CD8-positive, alpha-beta memory T cell (primary cell): ENCODE data around the gene ZNF598. TPM values are rescaled to one million over a fixed set of nuclear protein-coding genes. Genes with fewer than 3 reads are reported as not detected.

Experiments used
- CTCF ChIA-PET: fragments of 350-600 bp; sonication (Branson Sonifier 250); formaldehyde crosslinking; loops from one replicate; lab custom pipeline; 2021; ENCODE audit warnings: antibody characterized with exemption; lab: Charles Lee
- POLR2A ChIA-PET: fragments of 350-600 bp; sonication (Branson Sonifier 250); formaldehyde crosslinking; loops from one replicate; lab custom pipeline; 2021; ENCODE audit warnings: antibody characterized with exemption; lab: Charles Lee
- DNase-seq, 5 donors: peaks; one replicate each; pipeline versions ENCODE4 v3.0.0 to v3.0.0-alpha.2; 2020 to 2022; ENCODE audit warnings: mixed read lengths in 1 of 5
- H3K27ac ChIP-seq: one replicate; pipeline ENCODE4 v1.7.0; 2013; ENCODE audit warnings: low read depth, mild to moderate bottlenecking, low read length, moderate library complexity
- H3K27me3 ChIP-seq: 2 replicates; pipeline ENCODE4 v1.7.0; 2013; ENCODE audit warnings: low read length, mild to moderate bottlenecking; ENCODE audit not compliant: insufficient read depth, poor library complexity, severe bottlenecking
- H3K36me3 ChIP-seq: 2 replicates; pipeline ENCODE4 v1.7.0; 2013; ENCODE audit warnings: mild to moderate bottlenecking, low read length, moderate library complexity; ENCODE audit not compliant: insufficient read depth
- H3K4me1 ChIP-seq: 2 replicates; pipeline ENCODE4 v1.7.0; 2013; ENCODE audit warnings: mild to moderate bottlenecking, low read length, moderate library complexity; ENCODE audit not compliant: insufficient read depth
- H3K4me3 ChIP-seq: 2 replicates; pipeline ENCODE4 v1.7.0; 2013; ENCODE audit warnings: mild to moderate bottlenecking, low read length
- H3K9me3 ChIP-seq: 2 replicates; pipeline ENCODE4 v1.7.0; 2013; ENCODE audit warnings: mild to moderate bottlenecking, low read length
- H3K27ac Mint-ChIP-seq, 8 donors: one replicate each; pipeline ENCODE4 v1.8.0; 2020 to 2021; ENCODE audit warnings: mixed read lengths in 8 of 8, mild to moderate bottlenecking in 6 of 8, inconsistent platforms in 3 of 8, moderate library complexity in 3 of 8
- H3K27me3 Mint-ChIP-seq, 2 donors: one replicate each; pipeline ENCODE4 v1.8.0; 2020 to 2021; ENCODE audit warnings: mixed read lengths in 2 of 2, mild to moderate bottlenecking in 1 of 2, moderate library complexity in 1 of 2
- H3K36me3 Mint-ChIP-seq, 3 donors: one replicate each; pipeline ENCODE4 v1.8.0; 2020 to 2021; ENCODE audit warnings: mixed read lengths in 3 of 3, inconsistent platforms in 1 of 3, mild to moderate bottlenecking in 1 of 3
- H3K4me1 Mint-ChIP-seq, 3 donors: one replicate each; pipeline ENCODE4 v1.8.0; 2020 to 2021; ENCODE audit warnings: mixed read lengths in 3 of 3, inconsistent platforms in 1 of 3, mild to moderate bottlenecking in 1 of 3
- H3K4me3 Mint-ChIP-seq, 7 donors: one replicate each; pipeline ENCODE4 v1.8.0; 2020 to 2021; ENCODE audit warnings: mixed read lengths in 7 of 7, mild to moderate bottlenecking in 6 of 7, moderate library complexity in 4 of 7, inconsistent platforms in 2 of 7
- H3K9me3 Mint-ChIP-seq, 5 donors: one replicate each; pipeline ENCODE4 v1.8.0; 2020 to 2022; ENCODE audit warnings: mixed read lengths in 5 of 5, mild to moderate bottlenecking in 3 of 5, moderate library complexity in 2 of 5, inconsistent platforms in 1 of 5
- polyA plus RNA-seq: library from polyadenylated mRNA; unstranded; fragments of 300-500 nt; fragmentation: Illumina TruSeq; gene quantifications from one replicate; pipeline ENCODE4 v1.2.3, GENCODE V29; 2021
- total RNA-seq, 2 experiments: library from RNA; stranded (reverse); gene quantifications; one replicate each; pipeline ENCODE4 v1.2.3, GENCODE V29; 2021

Gene ZNF598
- total and polyA plus RNA-seq, 3 experiments from 2014 or later: 11.3 to 96.6 (median 91.8) TPM

DNA sequence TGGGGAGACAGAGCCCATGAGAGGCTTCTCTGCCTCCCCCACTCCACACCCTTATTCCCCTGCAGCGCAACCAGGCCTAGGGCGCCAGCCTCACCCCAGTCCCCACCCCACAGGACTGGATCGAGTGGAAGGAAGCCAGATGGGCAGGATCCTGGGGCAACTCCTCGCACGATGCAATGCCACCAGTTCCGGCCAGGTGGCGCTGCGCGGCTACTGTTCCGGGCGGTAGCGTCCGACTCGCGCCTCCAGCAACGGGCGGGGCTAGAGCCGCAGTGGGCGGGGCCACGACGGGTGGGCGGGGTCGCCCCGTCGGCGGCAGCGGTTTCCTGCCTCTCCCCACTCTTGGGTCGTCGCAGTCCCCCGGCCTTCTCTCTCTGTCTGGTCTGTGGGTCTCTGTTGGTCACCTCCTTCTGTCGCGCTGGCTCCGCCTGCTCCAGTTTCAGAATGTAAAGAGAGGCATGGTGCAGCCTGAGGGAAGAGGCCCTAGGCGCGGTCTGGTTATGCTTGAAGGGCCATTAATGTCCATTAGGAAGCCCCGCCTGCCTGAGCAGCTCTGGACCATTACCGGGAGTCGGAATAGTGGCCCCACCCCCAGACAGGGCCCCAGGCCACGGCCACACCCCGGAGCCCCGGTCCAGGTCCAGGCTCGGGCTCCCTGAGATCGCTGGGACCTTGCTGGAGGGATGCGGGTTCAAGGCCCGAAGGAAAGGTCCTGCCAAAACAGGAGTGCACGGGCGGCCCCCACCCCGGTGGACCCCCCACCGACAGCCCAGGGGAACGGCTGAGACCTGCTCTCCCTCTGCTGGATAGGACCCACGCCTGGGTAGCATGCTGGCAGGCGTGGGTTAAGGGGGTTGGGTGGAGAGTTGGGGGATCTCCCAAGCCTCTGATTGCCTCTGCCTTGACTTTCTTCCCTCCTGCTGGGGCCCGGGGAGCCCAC, 13.7 kb upstream of the ZNF598 start:
- no peaks in the 10 kb centered on the region for H3K36me3 Mint-ChIP-seq
- H3K27ac Mint-ChIP-seq: peak overlapping the region in 6 of 8 donors; percentile 54 to 84 (median 78)
- peak overlapping the region; percentile 56 to 91 (median 70) for H3K4me3 Mint-ChIP-seq
- ChIA-PET CTCF (interaction anchor here (0.9 to 6.2 kb wide), 14 partner anchors 9 to 130 kb away, joined by 3 to 78 read pairs (median 3); partner anchors contain the start of genes NTHL1, TRAF7 and TSC2), POLR2A (interaction anchor here (0.6 to 1.8 kb wide), 6 partner anchors 25 to 406 kb away, joined by 3 to 6 read pairs (median 3); partner anchors contain the start of genes NTHL1, RPS2, TRAF7 and TSC2)
- peak; percentile 89 to 95 (median 95) for DNase-seq
- Histone ChIP-seq H3K4me1 (peaks cover 31% of the 10 kb centered on the region), H3K27ac (peak overlapping the region; percentile 25), H3K4me3 (peak overlapping the region; percentile 50), H3K27me3 (peaks cover 15% of the 10 kb centered on the region), H3K9me3 (no peaks in the 10 kb centered on the region), H3K36me3 (no peaks in the 10 kb centered on the region)
- peaks cover 18 to 28% of the 10 kb centered on the region in 2 donors for H3K27me3 Mint-ChIP-seq
- no peaks in the 10 kb centered on the region for H3K9me3 Mint-ChIP-seq
- peaks cover 11 to 31% (median 18%) of the 10 kb centered on the region in 3 donors for H3K4me1 Mint-ChIP-seq

DNA sequence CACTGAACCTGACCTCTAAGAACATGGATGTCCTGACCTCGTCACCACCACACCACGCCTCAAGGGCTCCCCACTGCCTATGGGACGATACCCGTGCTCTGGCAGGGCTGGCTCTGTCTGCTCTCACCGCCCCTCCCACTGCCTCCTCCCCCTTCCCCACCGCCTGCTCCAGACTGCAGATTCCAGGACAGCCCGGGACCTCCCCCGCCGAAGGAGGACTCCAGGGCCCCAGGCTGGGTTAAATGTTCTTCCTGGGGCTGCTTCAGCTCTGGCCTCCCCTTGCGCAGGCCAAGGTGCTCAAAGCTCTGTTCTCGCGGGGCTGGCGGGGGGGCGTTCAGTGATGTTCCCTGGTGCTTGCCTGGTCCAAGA, 13.1 kb upstream of the ZNF598 start:
- Histone ChIP-seq H3K9me3 (no peaks in the 10 kb centered on the region), H3K36me3 (no peaks in the 10 kb centered on the region), H3K4me3 (peak overlapping the region; percentile 50), H3K27me3 (peaks cover 15% of the 10 kb centered on the region), H3K4me1 (peaks cover 31% of the 10 kb centered on the region), H3K27ac (peak overlapping the region; percentile 25)
- H3K9me3 Mint-ChIP-seq: no peaks in the 10 kb centered on the region
- peaks cover 10 to 29% (median 17%) of the 10 kb centered on the region in 3 donors for H3K4me1 Mint-ChIP-seq
- peak overlapping the region in 2 of 8 donors; percentile 73 to 86 for H3K27ac Mint-ChIP-seq
- no peaks in the 10 kb centered on the region for H3K36me3 Mint-ChIP-seq
- no peak for DNase-seq
- peak overlapping the region; percentile 56 to 91 (median 66) for H3K4me3 Mint-ChIP-seq
- peaks cover 22 to 31% of the 10 kb centered on the region in 2 donors for H3K27me3 Mint-ChIP-seq
- CTCF ChIA-PET: interaction anchor here (0.9 to 6.2 kb wide), 13 partner anchors 10 to 131 kb away, joined by 3 to 78 read pairs (median 3); partner anchors contain the start of genes NTHL1, TRAF7 and TSC2
- POLR2A ChIA-PET: interaction anchor here (0.6 to 1.8 kb wide), 8 partner anchors 25 to 407 kb away, joined by 3 to 8 read pairs (median 4); partner anchors contain the start of genes NTHL1, RPS2, TRAF7 and TSC2

DNA sequence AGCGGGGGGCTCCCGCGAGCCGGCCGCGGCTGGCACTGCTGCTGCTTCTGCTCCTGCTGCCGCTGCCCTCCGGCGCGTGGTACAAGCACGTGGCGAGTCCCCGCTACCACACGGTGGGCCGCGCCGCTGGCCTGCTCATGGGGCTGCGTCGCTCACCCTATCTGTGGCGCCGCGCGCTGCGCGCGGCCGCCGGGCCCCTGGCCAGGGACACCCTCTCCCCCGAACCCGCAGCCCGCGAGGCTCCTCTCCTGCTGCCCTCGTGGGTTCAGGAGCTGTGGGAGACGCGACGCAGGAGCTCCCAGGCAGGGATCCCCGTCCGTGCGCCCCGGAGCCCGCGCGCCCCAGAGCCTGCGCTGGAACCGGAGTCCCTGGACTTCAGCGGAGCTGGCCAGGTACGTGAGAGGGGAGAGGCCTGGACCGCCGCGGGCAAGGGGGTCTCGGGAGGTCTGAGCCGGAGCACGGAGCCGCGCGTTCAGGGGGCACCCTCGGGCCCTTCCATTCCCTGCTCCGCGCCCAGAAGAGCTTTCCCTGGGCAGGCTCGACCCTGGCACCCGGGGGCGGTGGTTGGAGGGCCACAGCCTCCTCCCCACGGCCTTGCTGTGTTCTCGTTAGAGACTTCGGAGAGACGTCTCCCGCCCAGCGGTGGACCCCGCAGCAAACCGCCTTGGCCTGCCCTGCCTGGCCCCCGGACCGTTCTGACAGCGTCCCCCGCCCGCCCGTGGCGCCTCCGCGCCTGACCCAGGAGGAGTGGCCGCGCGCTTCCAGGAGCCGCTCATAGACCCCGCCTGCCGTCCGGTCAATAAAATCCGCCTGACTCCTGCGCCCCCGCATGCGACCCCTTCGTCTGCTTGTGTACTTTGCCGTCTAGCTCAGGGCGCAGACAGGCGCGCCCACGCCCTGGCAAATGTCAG, 10.6 kb upstream of the ZNF598 start:
- H3K9me3 Mint-ChIP-seq: no peaks in the 10 kb centered on the region
- peaks cover 22 to 31% of the 10 kb centered on the region in 2 donors for H3K27me3 Mint-ChIP-seq
- no peak overlapping the region for H3K27ac Mint-ChIP-seq
- DNase-seq: no peak
- no peaks in the 10 kb centered on the region for H3K36me3 Mint-ChIP-seq
- POLR2A ChIA-PET: interaction anchor here (1.5 kb wide), 1 partner anchor 135 kb away, joined by 6 read pairs; the partner anchor contains the start of gene TRAF7
- peaks cover 23% of the 10 kb centered on the region for H3K4me1 ChIP-seq
- H3K4me1 Mint-ChIP-seq: peaks cover 6 to 19% (median 12%) of the 10 kb centered on the region in 3 donors
- CTCF ChIA-PET: interaction anchor here (0.8 to 6.2 kb wide), 4 partner anchors 120 to 134 kb away, joined by 3 to 78 read pairs (median 16); partner anchors contain the start of gene TRAF7
- no peak overlapping the region for H3K27ac ChIP-seq
- H3K27me3 ChIP-seq: peaks cover 15% of the 10 kb centered on the region
- no peaks in the 10 kb centered on the region for H3K9me3 ChIP-seq
- peak overlapping the region in 1 of 7 donors; percentile 12 for H3K4me3 Mint-ChIP-seq
- H3K4me3 ChIP-seq: no peak overlapping the region
- H3K36me3 ChIP-seq: no peaks in the 10 kb centered on the region

DNA sequence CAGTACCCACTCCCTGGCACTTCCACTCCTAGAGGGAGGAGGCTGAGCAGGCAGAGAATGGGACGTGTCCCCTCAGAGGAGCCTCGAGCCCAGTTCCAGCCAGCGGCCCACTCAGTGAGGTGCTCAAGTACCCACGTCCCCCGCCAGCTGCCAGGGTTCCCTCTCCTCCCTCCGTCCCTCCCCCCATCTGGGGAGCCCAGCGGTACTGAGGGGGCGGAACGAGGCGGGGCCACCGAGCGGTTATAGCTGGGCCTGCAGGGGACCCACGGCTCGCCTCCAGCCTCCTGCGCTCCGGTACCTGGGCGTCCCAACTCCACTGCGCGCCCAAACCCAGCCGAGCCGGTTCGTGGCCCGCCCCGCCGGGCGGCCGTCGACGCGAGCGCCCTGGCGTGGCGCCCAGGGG, 9.9 kb upstream of the ZNF598 start, which contains the start of gene NPW:
NPW (plus strand) TSS at position 268 of the 403 bp plus-strand sequence.
- Mint-ChIP-seq H3K4me3 (peak within 1 kb of the TSS in 1 of 7 donors; percentile 12), H3K9me3 (no peaks in the 10 kb centered on the region), H3K4me1 (peaks cover 6 to 19% (median 12%) of the 10 kb centered on the region in 3 donors), H3K36me3 (no peaks in the 10 kb centered on the region), H3K27me3 (peaks cover 22 to 31% of the 10 kb centered on the region in 2 donors), H3K27ac (peak within 1 kb of the TSS in 1 of 8 donors; percentile 53)
- no peak for DNase-seq
- peaks cover 23% of the 10 kb centered on the region for H3K4me1 ChIP-seq
- H3K27me3 ChIP-seq: peaks cover 15% of the 10 kb centered on the region
- ChIA-PET CTCF (interaction anchor here (0.8 to 1.6 kb wide), 2 partner anchors 121 to 128 kb away, joined by 3 to 7 read pairs; no protein-coding TSS in a partner anchor), POLR2A (interaction anchor here (1.5 kb wide), 1 partner anchor 136 kb away, joined by 6 read pairs; the partner anchor contains the start of gene TRAF7)
- H3K9me3 ChIP-seq: no peaks in the 10 kb centered on the region
- no peak within 1 kb of the TSS for H3K27ac ChIP-seq
- no peak within 1 kb of the TSS for H3K4me3 ChIP-seq
- H3K36me3 ChIP-seq: no peaks in the 10 kb centered on the region

DNA sequence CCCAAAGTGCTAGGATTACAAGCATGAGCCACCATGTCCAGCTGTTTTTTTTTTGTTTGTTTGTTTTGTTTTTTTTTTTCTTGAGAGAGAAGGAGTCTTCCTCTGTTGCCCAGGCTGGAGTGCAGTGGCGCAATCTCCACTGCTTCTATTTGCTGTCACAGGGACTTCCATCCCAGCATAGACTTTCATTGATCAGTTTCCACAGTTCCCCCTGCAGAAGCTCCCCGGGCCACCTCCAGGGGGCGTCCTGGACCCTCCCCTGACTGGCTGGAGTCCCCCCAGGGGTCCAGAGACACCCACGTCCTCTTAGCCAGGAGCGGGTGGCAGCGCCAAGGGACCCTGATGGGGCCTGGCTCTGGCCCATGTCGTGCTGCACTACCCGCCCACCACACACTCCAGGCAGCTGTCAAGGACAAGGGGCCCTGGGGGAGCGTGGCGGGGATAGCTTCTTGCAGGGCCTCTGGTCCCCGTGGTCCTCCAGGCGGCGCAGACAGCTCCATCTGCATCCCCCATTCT, 6.8 kb upstream of the ZNF598 start:
- Histone ChIP-seq H3K27me3 (peaks cover 11% of the 10 kb centered on the region), H3K4me1 (peaks cover 5% of the 10 kb centered on the region), H3K9me3 (no peaks in the 10 kb centered on the region), H3K36me3 (no peaks in the 10 kb centered on the region), H3K27ac (no peak overlapping the region), H3K4me3 (no peak overlapping the region)
- peaks cover 0 to 5% (median 0%) of the 10 kb centered on the region in 3 donors for H3K4me1 Mint-ChIP-seq
- H3K9me3 Mint-ChIP-seq: no peaks in the 10 kb centered on the region
- DNase-seq: no peak
- H3K27ac Mint-ChIP-seq: peak overlapping the region in 2 of 8 donors; percentile 23 to 43
- no peak overlapping the region for H3K4me3 Mint-ChIP-seq
- H3K27me3 Mint-ChIP-seq: peaks cover 14 to 22% of the 10 kb centered on the region in 2 donors
- CTCF ChIA-PET: interaction anchor here (0.7 to 2.0 kb wide), 4 partner anchors 13 to 124 kb away, joined by 3 to 12 read pairs (median 3); no protein-coding TSS in a partner anchor
- H3K36me3 Mint-ChIP-seq: no peaks in the 10 kb centered on the region
- POLR2A ChIA-PET: no interaction called here

DNA sequence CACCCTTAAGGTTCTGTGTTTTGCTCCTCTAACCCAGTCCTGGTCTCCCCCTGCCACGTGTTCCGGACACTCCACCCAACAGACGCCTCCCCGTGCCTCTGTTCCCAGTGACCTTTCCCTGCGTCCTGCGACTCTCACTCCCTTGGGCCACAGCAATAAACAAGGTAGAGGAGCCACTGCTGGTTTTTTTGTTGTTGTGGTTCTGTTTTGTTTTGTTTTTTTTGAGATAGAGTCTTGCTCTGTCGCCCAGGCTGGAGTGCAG, 6.3 kb upstream of the ZNF598 start:
- DNase-seq: no peak
- POLR2A ChIA-PET: no interaction called here
- Mint-ChIP-seq H3K36me3 (no peaks in the 10 kb centered on the region), H3K9me3 (no peaks in the 10 kb centered on the region), H3K4me3 (no peak overlapping the region), H3K4me1 (peaks cover 0 to 4% (median 0%) of the 10 kb centered on the region in 3 donors), H3K27me3 (peaks cover 12 to 16% of the 10 kb centered on the region in 2 donors), H3K27ac (no peak overlapping the region)
- CTCF ChIA-PET: interaction anchor here (0.7 to 2.0 kb wide), 5 partner anchors 12 to 124 kb away, joined by 3 to 12 read pairs (median 3); no protein-coding TSS in a partner anchor
- no peak overlapping the region for H3K4me3 ChIP-seq
- no peaks in the 10 kb centered on the region for H3K9me3 ChIP-seq
- H3K27me3 ChIP-seq: peaks cover 11% of the 10 kb centered on the region
- H3K27ac ChIP-seq: no peak overlapping the region
- H3K36me3 ChIP-seq: no peaks in the 10 kb centered on the region
- peaks cover 5% of the 10 kb centered on the region for H3K4me1 ChIP-seq
